Lung (tissue), 12 donors: Measurements from ENCODE around the gene CCDC167. TPM values are rescaled to one million over a fixed set of nuclear protein-coding genes. Genes with fewer than 3 reads are reported as not detected.

Source experiments
- ATAC-seq: fragments of 200-7000 bp; cut with Tn5 transposase; one replicate; pipeline ENCODE4 v1.9.1; 2020; ENCODE audit warnings: moderate number of reproducible peaks; ENCODE audit not compliant: insufficient read depth, low FRiP score
- DNase-seq, 3 donors: peaks; one replicate each; pipeline ENCODE4 v3.0.0-alpha.2; 2013 to 2017
- H3K27ac ChIP-seq, 2 donors: one replicate each; pipeline ENCODE4 v1.5.1; 2013; ENCODE audit warnings: mild to moderate bottlenecking in 2 of 2, moderate library complexity in 2 of 2, control low read depth in 1 of 2, inconsistent platforms in 1 of 2, low read depth in 1 of 2, low read length in 1 of 2
- H3K27me3 ChIP-seq, 3 donors: one replicate each; pipeline ENCODE4 v1.5.1; 2013; ENCODE audit warnings: low read length in 2 of 3; ENCODE audit not compliant: control insufficient read depth in 3 of 3, insufficient read depth in 3 of 3
- H3K36me3 ChIP-seq, 4 donors: one replicate each; pipeline ENCODE4 v1.5.1; 2013; ENCODE audit warnings: low read length in 4 of 4, mild to moderate bottlenecking in 1 of 4, moderate library complexity in 1 of 4; ENCODE audit not compliant: control insufficient read depth in 4 of 4, insufficient read depth in 4 of 4
- H3K4me1 ChIP-seq, 5 donors: one replicate each; pipeline ENCODE4 v1.5.1; 2013; ENCODE audit warnings: low read length in 5 of 5, mild to moderate bottlenecking in 2 of 5, moderate library complexity in 1 of 5; ENCODE audit not compliant: control insufficient read depth in 5 of 5, insufficient read depth in 5 of 5
- H3K4me3 ChIP-seq: one replicate; pipeline ENCODE4 v1.5.1; 2013; ENCODE audit warnings: mild to moderate bottlenecking, control low read depth, moderate library complexity
- H3K9ac ChIP-seq, 2 donors: one replicate each; pipeline ENCODE4 v1.5.1; 2013; ENCODE audit warnings: low read length in 2 of 2, control low read depth in 1 of 2; ENCODE audit not compliant: insufficient read depth in 1 of 2
- H3K9me3 ChIP-seq, 4 donors: one replicate each; pipeline ENCODE4 v1.5.1; 2013; ENCODE audit warnings: low read length in 3 of 4, mild to moderate bottlenecking in 1 of 4, moderate library complexity in 1 of 4; ENCODE audit not compliant: control insufficient read depth in 4 of 4, insufficient read depth in 3 of 4
- WGBS, 2 donors: extraction: QIAGEN DNeasy Blood & Tissue Kit; methylation state at CpG; one replicate each; pipeline ENCODE4 v1.1.7; 2013; 5-methylcytosine and 5-hydroxymethylcytosine counted together
- polyA plus RNA-seq, 2 donors: library from polyadenylated mRNA; stranded (reverse); fragments of 200-250 nt; gene quantifications; one replicate each; pipeline ENCODE4 v1.2.1, GENCODE V29; 2013
- total RNA-seq, 2 donors: library from RNA; depleted of rRNA in 1 of 2; stranded (reverse); fragments of >200 nt in 1 of 2; gene quantifications; one replicate each; pipeline ENCODE4 v1.2.1, GENCODE V29; 2014 to 2021
- TF ChIP-seq, protein P1 (sequence below): IDR thresholded peaks from 2 replicates; pipeline ENCODE4 v1.5.1; 2012; ENCODE audit warnings: mild to moderate bottlenecking; ENCODE audit errors: control extremely low read depth, extremely low read depth
- donor health status: control.
- donor health status: control.
- donor health status: Bipolar disorder and iron deficiency.
- donor health status: healthy.
- donor health status: DM: yes; HTN: yes; CAD: no.

CCDC167 gene
- total and polyA plus RNA-seq, 4 donors = 13.4 to 54.6 (median 23.1) TPM

DNA sequence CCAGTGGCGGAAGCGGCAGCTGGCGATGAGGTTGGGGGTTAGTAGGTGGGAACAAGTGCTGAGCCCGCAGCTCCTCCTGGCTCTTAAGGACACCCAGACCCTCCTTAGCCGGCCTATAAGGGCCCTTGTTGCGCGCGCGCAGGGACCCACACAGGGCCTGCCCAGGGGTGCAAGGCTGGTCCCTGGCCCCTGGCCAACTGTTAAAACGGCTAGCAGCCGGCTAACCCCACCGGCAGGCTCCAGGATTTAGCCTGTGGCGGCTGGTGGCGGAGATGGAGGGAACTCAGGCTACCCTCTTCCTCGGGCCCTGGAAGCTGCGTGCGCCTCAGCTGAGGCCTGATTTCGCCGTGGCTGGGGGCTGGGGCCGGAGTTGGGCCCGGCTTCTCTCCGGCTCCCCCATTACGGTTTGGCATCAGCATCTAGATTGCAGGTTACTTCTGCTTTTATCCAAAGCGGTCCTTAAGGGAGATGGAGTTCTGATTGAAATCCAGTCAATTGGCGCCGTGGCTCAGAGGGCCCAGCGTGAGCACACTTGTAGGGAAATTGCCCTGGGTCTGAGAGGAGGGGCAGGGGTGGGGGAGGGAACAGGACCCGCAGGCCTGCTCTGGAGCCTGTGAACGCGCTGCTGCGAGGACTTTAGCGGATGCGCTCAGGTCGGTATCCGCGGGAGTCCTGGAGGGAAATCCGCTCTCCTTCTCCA, 36.9 kb upstream of the CCDC167 start:
- Histone ChIP-seq H3K4me3 (no peak overlapping the region), H3K9ac (no peak overlapping the region), H3K4me1 (peaks cover 0 to 36% (median 5%) of the 10 kb centered on the region in 5 donors), H3K9me3 (peaks cover 0 to 2% (median 0%) of the 10 kb centered on the region in 4 donors), H3K27ac (no peak overlapping the region), H3K36me3 (no peaks in the 10 kb centered on the region), H3K27me3 (peaks cover 9 to 62% (median 11%) of the 10 kb centered on the region in 3 donors)
- TF ChIP-seq, protein P1, sequence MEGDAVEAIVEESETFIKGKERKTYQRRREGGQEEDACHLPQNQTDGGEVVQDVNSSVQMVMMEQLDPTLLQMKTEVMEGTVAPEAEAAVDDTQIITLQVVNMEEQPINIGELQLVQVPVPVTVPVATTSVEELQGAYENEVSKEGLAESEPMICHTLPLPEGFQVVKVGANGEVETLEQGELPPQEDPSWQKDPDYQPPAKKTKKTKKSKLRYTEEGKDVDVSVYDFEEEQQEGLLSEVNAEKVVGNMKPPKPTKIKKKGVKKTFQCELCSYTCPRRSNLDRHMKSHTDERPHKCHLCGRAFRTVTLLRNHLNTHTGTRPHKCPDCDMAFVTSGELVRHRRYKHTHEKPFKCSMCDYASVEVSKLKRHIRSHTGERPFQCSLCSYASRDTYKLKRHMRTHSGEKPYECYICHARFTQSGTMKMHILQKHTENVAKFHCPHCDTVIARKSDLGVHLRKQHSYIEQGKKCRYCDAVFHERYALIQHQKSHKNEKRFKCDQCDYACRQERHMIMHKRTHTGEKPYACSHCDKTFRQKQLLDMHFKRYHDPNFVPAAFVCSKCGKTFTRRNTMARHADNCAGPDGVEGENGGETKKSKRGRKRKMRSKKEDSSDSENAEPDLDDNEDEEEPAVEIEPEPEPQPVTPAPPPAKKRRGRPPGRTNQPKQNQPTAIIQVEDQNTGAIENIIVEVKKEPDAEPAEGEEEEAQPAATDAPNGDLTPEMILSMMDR = no peak
- DNase-seq = peak in 1 of 3 donors; percentile 27
- ATAC-seq = no peak
- 18 to 19% methylated on average over 37 of the region's 37 CpGs for WGBS, 2 donors

DNA sequence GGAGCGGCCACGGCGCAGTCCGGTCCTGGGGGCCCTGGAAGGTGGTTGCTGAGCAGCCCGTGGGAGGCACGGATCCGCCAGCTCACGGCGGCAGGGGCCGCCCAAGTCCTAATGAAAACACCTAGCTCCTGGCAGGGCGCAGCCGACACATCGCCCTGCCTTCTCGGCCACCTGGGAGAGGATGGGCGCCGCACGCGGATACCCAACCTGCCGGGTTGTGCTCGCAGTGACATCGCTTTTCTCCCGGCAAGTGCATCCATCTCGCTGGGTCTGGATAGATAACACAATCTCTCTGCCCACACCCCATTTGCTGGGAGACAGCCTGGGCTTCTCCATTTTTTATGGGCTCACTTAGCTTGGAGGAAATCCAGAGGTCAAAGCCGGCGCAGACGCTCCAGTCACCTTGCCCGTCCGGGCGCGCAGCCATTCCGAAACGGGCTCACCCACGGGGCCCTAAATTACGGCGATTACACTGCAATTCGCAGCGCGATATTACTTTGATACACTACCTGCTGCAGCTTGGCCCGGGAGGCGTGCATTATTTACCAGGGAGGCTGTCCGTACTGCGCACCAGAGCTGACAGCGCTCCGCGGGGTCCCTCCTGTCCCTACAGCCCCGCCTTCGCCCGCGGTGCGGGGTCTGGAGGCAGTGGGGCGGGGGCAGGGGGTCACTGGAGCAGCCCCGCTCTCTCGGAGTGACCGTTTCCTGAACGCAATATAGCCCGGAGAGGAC, 36.2 kb upstream of the CCDC167 start:
- Histone ChIP-seq H3K36me3 (no peaks in the 10 kb centered on the region), H3K27me3 (peaks cover 11 to 66% (median 11%) of the 10 kb centered on the region in 3 donors), H3K4me3 (no peak overlapping the region), H3K9ac (no peak overlapping the region), H3K27ac (no peak overlapping the region), H3K9me3 (peaks cover 0 to 2% (median 0%) of the 10 kb centered on the region in 4 donors), H3K4me1 (peaks cover 0 to 36% (median 5%) of the 10 kb centered on the region in 5 donors)
- DNase-seq (no peak), ATAC-seq (no peak)
- WGBS, 2 donors = 2 to 12% methylated on average over 56 of the region's 56 CpGs
- TF ChIP-seq, protein P1 = no peak

DNA sequence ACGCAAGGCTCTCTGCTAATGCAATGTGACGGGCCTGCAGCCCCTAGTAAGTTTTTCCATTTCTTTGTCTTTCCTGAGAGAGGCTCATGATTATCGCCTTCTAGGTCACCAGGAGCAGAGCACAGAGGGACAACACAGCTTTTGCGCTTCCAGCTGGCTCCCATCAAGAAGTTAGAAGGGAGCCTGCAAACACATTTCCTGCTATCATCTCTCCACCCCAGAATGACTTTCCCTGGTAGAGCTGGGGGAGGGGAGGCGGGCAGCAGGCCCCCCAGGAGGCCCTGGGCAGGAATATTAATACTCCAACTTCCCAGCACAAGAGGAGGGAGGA, 35.7 kb upstream of the CCDC167 start:
- Histone ChIP-seq H3K9me3 (peaks cover 0 to 2% (median 0%) of the 10 kb centered on the region in 4 donors), H3K4me1 (peaks cover 0 to 36% (median 5%) of the 10 kb centered on the region in 5 donors), H3K9ac (no peak overlapping the region), H3K27ac (no peak overlapping the region), H3K27me3 (peaks cover 11 to 71% (median 11%) of the 10 kb centered on the region in 3 donors), H3K4me3 (no peak overlapping the region), H3K36me3 (no peaks in the 10 kb centered on the region)
- DNase-seq = peak; percentile 62 to 78 (median 68)
- WGBS, 2 donors = 30 to 49% methylated on average over 5 of the region's 5 CpGs
- ATAC-seq = no peak
- TF ChIP-seq, protein P1 = no peak
